Left lung (tissue), 10 donors: ENCODE data around the gene OGFOD1. TPM values are rescaled to one million over a fixed set of nuclear protein-coding genes. Genes with fewer than 3 reads are reported as not detected.

Experiments used
- ATAC-seq: fragments of 200-7000 bp; cut with Tn5 transposase; one replicate; pipeline ENCODE4 v1.9.1; 2020; ENCODE audit warnings: moderate library complexity
- DNase-seq, 4 donors: peaks; one replicate each; pipeline ENCODE4 v3.0.0-alpha.2; 2013 to 2020
- H3K27ac ChIP-seq, 2 donors: fragments of 200-600 bp; sonication (generic) in 1 of 2; one replicate each; pipeline versions ENCODE4 v1.5.0 to v1.8.0; 2020 to 2021
- H3K27me3 ChIP-seq, 2 donors: fragments of 200-600 bp; sonication (generic) in 1 of 2; one replicate each; pipeline versions ENCODE4 v1.5.0 to v1.8.0; 2020 to 2021
- H3K36me3 ChIP-seq, 2 donors: fragments of 200-600 bp; sonication (generic) in 1 of 2; one replicate each; pipeline versions ENCODE4 v1.5.0 to v1.8.0; 2020 to 2021
- H3K4me1 ChIP-seq, 2 donors: fragments of 200-600 bp; one replicate each; pipeline ENCODE4 v1.8.0; 2021
- H3K4me3 ChIP-seq, 2 donors: fragments of 200-600 bp; sonication (generic) in 1 of 2; one replicate each; pipeline versions ENCODE4 v1.5.0 to v1.8.0; 2020 to 2021; ENCODE audit warnings: mild to moderate bottlenecking in 1 of 2
- H3K9me3 ChIP-seq, 2 donors: fragments of 200-600 bp; sonication (generic) in 1 of 2; one replicate each; pipeline versions ENCODE4 v1.5.0 to v1.8.0; 2020 to 2021
- intact Hi-C, 2 donors: fragments of 100-400 bp; cut with DNase I; formaldehyde crosslinking; loops; one replicate each; pipeline versions ENCODE4 v1.11.2 to v1.14.2; 2022
- polyA plus RNA-seq, 6 donors: library from polyadenylated mRNA; unstranded; fragments of 120-200 nt; gene quantifications; one replicate each; pipeline ENCODE4 v1.2.1, GENCODE V29; 2013; ENCODE audit not compliant: insufficient read length in 6 of 6
- total RNA-seq, 2 donors: library from RNA; stranded (reverse); fragmentation: NEBNext Ultra II Directional; extraction: Animal tissue kit (Norgen Biotek cat#: 25700); gene quantifications; one replicate each; pipeline ENCODE4 v1.2.1, GENCODE V29; 2021
- TF ChIP-seq, protein P1 (sequence below), 2 donors: fragments of 200-600 bp; sonication (generic) in 1 of 2; IDR thresholded peaks; one replicate each; pipeline versions ENCODE4 v1.5.0 to v1.8.0; 2021; ENCODE audit warnings: antibody characterized with exemption in 2 of 2
- donor health status: DM: no; HTN: yes; CAD: no.
- donor health status: DM: no; HTN: no; CAD: no.

The OGFOD1 gene
- total and polyA plus RNA-seq, 8 donors = 31.1 to 42.2 (median 35.1) TPM

DNA sequence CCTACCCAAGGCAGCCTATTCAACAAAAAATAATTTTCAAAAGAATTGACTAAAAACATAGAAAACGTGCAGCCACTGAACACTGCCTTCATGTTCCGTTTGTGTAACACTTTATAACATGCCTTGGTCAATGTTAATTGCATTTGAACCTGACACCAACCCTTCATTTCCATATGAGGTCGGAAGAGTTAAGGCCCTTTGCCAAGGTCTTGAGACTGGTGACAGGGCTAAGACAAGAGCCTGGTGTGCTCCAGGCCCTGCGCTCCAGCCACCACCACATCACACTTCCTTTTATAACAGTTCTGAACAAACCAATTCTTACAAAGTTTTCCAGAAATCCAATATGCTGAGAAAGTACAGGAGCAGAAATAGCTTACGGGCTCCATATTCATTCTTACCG, 64.3 kb downstream of the OGFOD1 start:
- intact Hi-C loops = loop anchor here in 1 of 2 donors (10.0 kb wide), 1 partner anchor 189 kb away; no protein-coding TSS in a partner anchor
- Histone ChIP-seq H3K4me1 (peaks cover 8 to 27% of the 10 kb centered on the region in 2 donors), H3K4me3 (no peak overlapping the region), H3K36me3 (peaks cover 0 to under 1% of the 10 kb centered on the region in 2 donors), H3K27ac (no peak overlapping the region), H3K9me3 (no peaks in the 10 kb centered on the region), H3K27me3 (no peaks in the 10 kb centered on the region)
- DNase-seq = peak in 1 of 4 donors; percentile 10
- TF ChIP-seq, protein P1, sequence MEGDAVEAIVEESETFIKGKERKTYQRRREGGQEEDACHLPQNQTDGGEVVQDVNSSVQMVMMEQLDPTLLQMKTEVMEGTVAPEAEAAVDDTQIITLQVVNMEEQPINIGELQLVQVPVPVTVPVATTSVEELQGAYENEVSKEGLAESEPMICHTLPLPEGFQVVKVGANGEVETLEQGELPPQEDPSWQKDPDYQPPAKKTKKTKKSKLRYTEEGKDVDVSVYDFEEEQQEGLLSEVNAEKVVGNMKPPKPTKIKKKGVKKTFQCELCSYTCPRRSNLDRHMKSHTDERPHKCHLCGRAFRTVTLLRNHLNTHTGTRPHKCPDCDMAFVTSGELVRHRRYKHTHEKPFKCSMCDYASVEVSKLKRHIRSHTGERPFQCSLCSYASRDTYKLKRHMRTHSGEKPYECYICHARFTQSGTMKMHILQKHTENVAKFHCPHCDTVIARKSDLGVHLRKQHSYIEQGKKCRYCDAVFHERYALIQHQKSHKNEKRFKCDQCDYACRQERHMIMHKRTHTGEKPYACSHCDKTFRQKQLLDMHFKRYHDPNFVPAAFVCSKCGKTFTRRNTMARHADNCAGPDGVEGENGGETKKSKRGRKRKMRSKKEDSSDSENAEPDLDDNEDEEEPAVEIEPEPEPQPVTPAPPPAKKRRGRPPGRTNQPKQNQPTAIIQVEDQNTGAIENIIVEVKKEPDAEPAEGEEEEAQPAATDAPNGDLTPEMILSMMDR (IDR thresholded peaks at IDR 0.05) = no peak
- ATAC-seq = no peak

DNA sequence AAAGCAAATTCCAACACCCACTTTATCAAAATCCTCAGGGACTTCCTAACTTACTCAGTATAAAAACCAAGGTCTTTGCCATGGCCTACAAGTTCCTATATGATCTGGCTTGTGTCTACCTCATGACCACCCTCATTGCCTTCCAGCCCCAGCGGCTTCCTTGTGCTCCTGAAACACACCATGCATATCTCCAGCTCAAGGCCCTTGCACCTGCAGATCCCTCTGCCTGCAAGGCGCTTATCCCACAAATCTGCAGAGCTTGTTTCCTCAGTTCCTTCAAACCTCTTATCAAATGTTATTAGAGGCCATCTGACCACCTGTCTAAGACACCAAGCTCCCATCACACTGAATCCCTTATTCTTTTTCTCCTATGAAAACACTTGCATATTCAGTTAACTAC, 65.9 kb downstream of the OGFOD1 start:
- DNase-seq = no peak
- TF ChIP-seq, protein P1 (IDR thresholded peaks at IDR 0.05) = no peak
- H3K27me3 ChIP-seq = no peaks in the 10 kb centered on the region
- intact Hi-C loops = loop anchor here in 1 of 2 donors (10.0 kb wide), 1 partner anchor 188 kb away; no protein-coding TSS in a partner anchor
- no peak overlapping the region for H3K4me3 ChIP-seq
- ATAC-seq = no peak
- no peaks in the 10 kb centered on the region for H3K9me3 ChIP-seq
- no peak overlapping the region for H3K27ac ChIP-seq
- H3K4me1 ChIP-seq = peaks cover 8 to 27% of the 10 kb centered on the region in 2 donors
- no peaks in the 10 kb centered on the region for H3K36me3 ChIP-seq

- no peak overlapping the region for H3K4me3 ChIP-seq
Observed at GRCh38 chr16:56518425-56518824, 67.1 kb downstream of the OGFOD1 start.

GRCh38 chr16:56519459-56520250, 68.3 kb downstream of the OGFOD1 start, which contains the start of gene BBS2:
Gene BBS2, minus strand, starts transcription at chr16:56520024. Its CDS starts 162 bp downstream, at chr16:56519862.
- no peaks in the 10 kb centered on the region for H3K27me3 ChIP-seq
- ATAC-seq (peak; percentile 98), DNase-seq (peak; percentile 79 to 96 (median 92))
- H3K4me3 ChIP-seq = peak within 1 kb of the TSS; percentile 81 to 89
- peak within 1 kb of the TSS; percentile 65 to 80 for H3K27ac ChIP-seq
- no peaks in the 10 kb centered on the region for H3K36me3 ChIP-seq
- TF ChIP-seq, protein P1 (IDR thresholded peaks at IDR 0.05) = peak in 1 of 2 donors; percentile 12
- peaks cover 8 to 14% of the 10 kb centered on the region in 2 donors for H3K4me1 ChIP-seq
- intact Hi-C loops = loop anchor here in 1 of 2 donors (10.0 kb wide), 1 partner anchor 185 kb away; no protein-coding TSS in a partner anchor
- H3K9me3 ChIP-seq = no peaks in the 10 kb centered on the region

More at GRCh38 chr16:56518425-56518824, 67.1 kb downstream of the OGFOD1 start:
- H3K27me3 ChIP-seq = no peaks in the 10 kb centered on the region
- H3K36me3 ChIP-seq = no peaks in the 10 kb centered on the region
- TF ChIP-seq, protein P1 (IDR thresholded peaks at IDR 0.05) = no peak
- H3K4me1 ChIP-seq = peaks cover 8 to 20% of the 10 kb centered on the region in 2 donors
- no peak overlapping the region for H3K27ac ChIP-seq
- intact Hi-C loops = loop anchor here in 1 of 2 donors (10.0 kb wide), 1 partner anchor 186 kb away; no protein-coding TSS in a partner anchor
- ATAC-seq (no peak), DNase-seq (no peak)
- no peaks in the 10 kb centered on the region for H3K9me3 ChIP-seq

DNA sequence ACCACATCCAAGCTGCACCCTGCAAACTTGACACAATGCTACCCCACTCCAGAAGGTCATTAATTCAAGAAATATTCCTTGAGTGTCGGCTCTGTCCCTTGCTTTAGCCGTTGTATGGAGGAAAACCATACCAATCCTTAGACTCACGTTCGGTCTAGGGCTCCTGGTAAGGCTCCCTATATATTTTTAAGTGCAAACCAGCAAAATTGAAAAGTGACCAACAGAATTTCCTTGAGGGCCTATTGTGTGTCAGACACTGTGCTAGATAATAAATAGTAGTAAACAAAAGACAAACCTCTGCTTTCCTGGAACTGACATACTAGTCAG, 68.9 kb downstream of the OGFOD1 start:
- no peaks in the 10 kb centered on the region for H3K9me3 ChIP-seq
- no peaks in the 10 kb centered on the region for H3K36me3 ChIP-seq
- H3K4me3 ChIP-seq = peak overlapping the region; percentile 81 to 89
- peaks cover 8 to 14% of the 10 kb centered on the region in 2 donors for H3K4me1 ChIP-seq
- H3K27ac ChIP-seq = peak overlapping the region in 1 of 2 donors; percentile 80
- DNase-seq (no peak), ATAC-seq (no peak)
- H3K27me3 ChIP-seq = no peaks in the 10 kb centered on the region
- intact Hi-C loops = no loop called here
- TF ChIP-seq, protein P1 (IDR thresholded peaks at IDR 0.05) = no peak
